DND-41 (cell line): ENCODE measurements around the gene LRP1.

Source experiments
- CTCF ChIP-seq: IDR thresholded peaks from 2 replicates; pipeline ENCODE4 v1.5.1; 2012; ENCODE audit warnings: borderline replicate concordance, low read length, moderate library complexity, mild to moderate bottlenecking; ENCODE audit not compliant: poor library complexity, severe bottlenecking; ENCODE audit errors: extremely low read depth
- EZH2 ChIP-seq: IDR thresholded peaks from 3 replicates; pipeline ENCODE4 v1.6.1; 2012; ENCODE audit warnings: borderline replicate concordance, low read depth, mild to moderate bottlenecking, moderate library complexity, low read length, inconsistent platforms; ENCODE audit not compliant: severe bottlenecking

GRCh38 chr12:57164966-57165625 is 36.8 kb downstream of the LRP1 start:
- TF ChIP-seq CTCF: no peak
- TF ChIP-seq EZH2: no peak
